HG03575 (cell line): ENCODE results near the gene CMSS1.
"Not testable (repeated sequence)": the region's sequence is repeated elsewhere in the genome, so short reads cannot be mapped to it uniquely, and the experiment has no call there.

ENCODE experiments used
- ATAC-seq: cut with Tn5 transposase; IDR thresholded peaks from one replicate; pipeline ENCODE4 v1.9.1; 2021; ENCODE audit not compliant: unreplicated experiment, insufficient number of reproducible peaks, low FRiP score; ENCODE audit errors: extremely low read depth

The CMSS1 gene

DNA sequence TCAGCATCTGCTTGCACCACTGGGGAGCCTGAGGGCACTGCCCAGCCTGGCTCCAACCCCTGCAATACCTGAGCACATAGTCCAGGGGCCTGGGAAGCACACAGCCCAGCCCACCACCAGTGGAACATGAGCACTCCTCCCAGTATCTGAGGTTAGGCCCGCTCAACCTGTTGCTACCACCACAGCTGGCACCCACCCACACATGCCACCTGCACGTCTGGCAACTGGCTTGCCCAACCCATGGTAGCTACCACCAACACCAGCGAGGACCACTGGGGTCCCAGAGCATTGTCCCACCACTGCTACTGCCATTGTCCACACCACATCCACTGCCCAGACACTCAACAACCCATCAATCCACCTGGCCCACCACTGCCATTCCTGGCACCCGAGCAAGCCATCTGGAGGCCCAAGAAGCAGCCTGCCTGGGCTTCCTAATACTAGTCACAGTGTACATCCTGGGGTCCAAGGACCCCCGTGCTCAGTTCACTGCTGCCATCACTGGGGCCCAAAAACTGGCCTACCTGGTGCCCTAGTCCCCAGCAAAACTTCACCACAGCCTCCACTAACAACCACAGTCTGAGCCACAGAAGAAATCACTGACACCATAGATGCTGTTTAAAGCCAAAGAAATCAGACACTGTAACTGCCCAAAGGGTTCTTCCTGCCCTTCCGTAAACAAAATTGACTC is 381.1 kb downstream of the CMSS1 start:
- ATAC-seq: no peak

DNA sequence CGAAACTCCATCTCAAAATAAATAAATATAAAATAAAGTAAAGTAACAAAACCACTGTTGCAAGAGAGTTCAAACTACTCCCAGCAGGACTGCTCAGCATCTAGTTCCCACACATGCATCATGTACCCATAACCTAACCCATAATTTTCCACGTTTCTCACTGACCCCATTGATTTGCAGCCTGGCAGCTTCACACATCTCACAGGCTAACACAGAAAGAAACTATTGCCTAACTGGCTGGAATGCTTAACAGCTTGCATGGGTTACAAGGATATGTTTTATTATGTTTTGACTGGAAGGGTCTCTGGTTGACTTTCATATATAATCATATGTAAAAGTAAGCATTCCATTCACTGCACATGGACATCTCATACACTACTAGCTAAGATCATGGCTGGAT is 387.5 kb downstream of the CMSS1 start:
- no peak for ATAC-seq

- ATAC-seq: no peak
Measured at GRCh38 chr3:100206687-100207086, 389.0 kb downstream of the CMSS1 start.

GRCh38 chr3:100207886-100208285 is 390.2 kb downstream of the CMSS1 start:
- no peak for ATAC-seq

DNA sequence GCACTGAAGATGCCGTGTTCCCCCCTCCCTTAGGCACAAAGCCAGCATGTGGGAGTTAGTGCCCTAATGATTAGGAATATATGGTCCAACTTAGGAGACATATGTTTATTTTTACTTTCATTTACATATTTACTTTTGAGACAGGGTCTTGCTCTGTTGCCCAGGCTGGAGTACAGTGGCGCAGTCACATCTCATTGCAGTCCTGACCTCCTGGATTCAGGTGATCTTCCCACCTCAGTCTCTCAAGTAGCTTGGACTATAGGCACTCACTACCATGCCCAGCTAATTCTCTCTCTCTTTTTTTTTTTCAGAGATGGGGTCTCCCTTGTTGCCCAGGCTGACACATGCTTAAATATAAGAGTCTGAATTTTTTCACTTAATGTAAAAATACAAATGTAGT is 391.5 kb downstream of the CMSS1 start:
- ATAC-seq: no peak

DNA sequence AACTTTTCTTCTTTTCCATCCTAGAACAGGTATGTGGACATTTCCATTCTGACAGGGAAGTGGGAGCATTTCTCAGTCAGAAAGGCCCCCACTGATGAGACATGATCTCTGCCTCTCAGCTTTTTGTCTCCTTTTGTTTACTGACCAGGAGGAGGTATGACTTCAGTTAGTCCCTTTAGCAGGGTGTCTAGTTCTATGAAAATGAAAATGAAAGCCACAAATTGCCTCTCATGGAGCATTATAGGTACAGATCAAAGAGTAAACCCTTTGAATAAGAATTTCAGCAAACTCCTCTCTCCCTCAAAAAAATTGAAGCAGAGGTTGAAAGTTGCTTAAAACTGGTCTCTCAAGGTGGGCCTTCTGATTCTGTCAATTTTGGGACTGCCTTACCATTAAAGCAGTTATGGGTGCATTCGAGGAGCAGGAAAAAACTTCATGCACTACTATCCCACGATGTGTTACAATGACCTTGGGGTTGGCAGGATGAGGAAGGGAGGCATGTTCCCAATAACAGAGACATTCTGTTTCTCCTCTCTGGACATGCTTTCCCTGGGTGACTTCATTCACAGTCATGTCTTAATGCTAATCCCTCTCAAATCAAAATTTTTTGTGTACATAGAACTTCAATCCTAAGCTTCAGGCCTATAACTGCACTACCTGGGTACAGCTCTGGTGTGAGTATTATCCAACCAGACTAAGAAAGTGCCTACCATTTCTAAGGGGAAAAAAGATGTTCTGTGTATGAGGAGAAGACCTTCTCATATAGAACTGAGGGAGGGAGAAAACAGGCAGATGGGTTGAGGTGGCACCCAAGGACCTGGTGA is 392.5 kb downstream of the CMSS1 start:
- peak; percentile 73 for ATAC-seq

DNA sequence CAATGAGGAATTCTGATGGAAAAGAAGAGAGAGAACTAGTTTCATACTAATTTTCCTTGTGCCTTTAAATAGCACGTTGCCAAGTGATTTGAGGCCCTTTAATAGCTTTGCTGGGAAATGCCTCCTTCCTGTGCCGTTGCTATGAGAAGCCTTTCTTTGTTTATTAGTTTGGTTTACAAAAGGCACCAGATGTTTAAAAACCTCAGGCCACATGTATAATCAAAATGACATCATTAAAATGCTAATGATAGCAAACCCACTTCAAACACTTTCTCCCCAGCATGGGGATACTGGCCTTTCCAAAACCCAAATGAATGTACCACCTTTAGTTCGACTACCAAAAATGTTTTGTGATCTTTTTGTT is 393.1 kb downstream of the CMSS1 start:
- ATAC-seq: no peak

GRCh38 chr3:100213891-100214573 is 396.4 kb downstream of the CMSS1 start:
- ATAC-seq: no peak

DNA sequence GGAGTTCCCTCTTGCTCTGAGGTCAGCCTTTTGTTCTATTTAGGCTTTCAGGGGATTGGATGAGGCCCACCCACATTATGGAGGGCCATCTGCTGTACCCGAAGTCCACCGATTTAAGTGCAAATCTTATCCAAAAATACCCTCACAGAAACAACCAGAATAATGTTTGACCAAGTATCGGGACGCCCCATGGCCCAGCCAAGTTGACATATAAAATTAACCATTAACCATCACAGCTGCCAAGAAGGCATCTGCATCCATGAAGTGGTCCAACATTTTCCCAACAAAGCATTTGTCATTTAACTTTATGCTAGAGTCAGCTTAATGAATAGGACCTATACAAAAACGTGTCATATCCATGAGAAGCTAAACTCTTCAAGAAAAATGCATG is 396.9 kb downstream of the CMSS1 start:
- no peak for ATAC-seq

- ATAC-seq: no peak
Measured at GRCh38 chr3:100216713-100217112, 399.1 kb downstream of the CMSS1 start.

DNA sequence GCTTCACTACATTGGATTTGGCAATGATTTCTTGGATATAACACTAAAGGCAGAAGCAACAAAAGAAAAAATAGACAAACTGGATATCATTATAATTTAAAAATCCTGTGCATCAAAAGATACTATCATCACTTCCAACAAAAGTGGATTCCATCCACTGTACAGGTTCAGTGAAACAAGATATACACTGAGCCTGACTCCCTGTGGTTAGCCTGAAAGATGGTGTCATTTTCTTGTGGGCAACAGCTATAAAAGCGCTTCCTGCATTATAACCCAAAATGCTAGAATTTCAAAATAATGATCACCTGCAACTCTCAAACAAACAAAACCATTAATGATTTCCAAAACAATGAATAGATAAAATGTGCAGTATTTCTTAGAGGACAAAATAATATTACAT is 403.5 kb downstream of the CMSS1 start:
- ATAC-seq: no peak

DNA sequence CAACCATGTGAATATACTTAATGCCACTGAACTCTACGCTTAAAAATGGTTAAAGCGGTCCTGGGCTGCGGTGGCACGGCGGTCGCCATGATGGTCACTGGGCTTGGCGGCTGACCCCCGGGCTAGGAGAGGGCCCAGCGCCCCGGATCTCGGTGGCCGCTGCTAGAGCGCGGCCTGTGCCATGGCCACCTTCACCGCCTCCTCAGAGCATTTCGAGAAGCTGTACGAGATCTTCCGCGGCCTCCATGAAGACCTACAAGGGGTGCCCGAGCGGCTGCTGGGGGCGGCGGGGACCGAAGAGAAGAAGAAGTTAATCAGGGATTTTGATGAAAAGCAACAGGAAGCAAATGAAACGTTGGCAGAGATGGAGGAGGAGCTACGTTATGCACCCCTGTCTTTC is 407.5 kb downstream of the CMSS1 start:
- ATAC-seq: no peak

DNA sequence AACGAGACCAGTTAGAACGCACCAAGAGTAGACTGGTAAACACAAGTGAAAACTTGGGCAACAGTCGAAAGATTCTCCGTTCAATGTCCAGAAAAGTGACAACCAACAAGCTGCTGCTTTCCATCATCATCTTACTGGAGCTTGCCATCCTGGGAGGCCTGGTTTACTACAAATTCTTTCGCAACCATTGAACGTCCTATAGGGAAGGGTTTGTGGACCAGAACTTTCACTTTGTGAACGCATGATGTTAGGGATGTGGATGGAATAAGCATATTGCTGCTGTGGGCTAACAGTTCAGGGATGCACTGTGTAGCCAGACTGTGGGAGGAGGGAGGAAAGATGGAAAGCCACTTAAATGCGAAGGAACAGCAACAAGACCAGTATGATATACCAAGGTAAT is 408.2 kb downstream of the CMSS1 start:
- ATAC-seq: no peak

GRCh38 chr3:100226712-100227429 is 409.2 kb downstream of the CMSS1 start:
- ATAC-seq: no peak

DNA sequence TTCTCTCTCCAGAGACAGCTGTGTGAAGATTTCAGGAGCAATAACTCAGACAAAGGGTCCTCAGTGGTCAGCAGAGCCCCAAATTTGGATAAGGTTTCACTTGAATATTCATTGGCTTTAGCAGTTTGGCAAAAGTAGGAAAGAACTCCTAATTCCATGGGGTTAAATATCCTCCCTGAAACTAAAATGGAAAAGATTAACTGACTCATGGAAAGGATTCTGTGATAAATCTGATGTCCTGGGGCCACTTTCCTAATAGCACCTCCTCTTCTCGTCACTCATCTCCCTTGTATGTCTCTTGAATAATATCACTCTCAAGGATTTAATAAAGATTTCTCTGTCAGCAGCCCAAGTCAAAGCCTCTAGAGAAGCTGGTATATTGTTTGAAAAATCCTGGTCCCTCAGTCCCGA is 409.9 kb downstream of the CMSS1 start:
- ATAC-seq: no peak

DNA sequence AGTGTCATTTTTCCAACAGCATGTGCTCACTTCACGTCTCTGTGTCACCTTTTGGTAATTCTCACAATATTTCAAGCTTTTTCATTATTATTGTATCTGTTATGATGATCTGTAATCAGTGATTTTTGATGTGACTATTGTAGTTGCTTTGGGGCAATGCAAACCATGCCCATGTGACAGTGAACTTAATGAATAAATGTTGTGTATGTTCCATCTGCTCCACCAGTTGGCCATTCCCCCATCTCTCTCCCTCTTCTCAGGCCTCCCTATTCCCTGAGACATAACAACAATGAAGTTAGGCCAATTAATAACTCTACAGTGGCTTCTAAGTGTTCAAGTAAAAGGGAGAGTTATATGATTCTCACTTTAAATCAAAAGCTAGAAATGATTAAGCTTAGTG is 410.6 kb downstream of the CMSS1 start:
- no peak for ATAC-seq

- ATAC-seq: not testable (repeated sequence)
Measured at GRCh38 chr3:100229188-100229587, 411.5 kb downstream of the CMSS1 start.

- no peak for ATAC-seq
Measured at GRCh38 chr3:100230710-100231109, 413.0 kb downstream of the CMSS1 start.
